Measurements from ENCODE around the gene KEL.
"Not testable (repeated sequence)": the region's sequence is repeated elsewhere in the genome, so short reads cannot be mapped to it uniquely, and the experiment has no call there.

The KEL gene

GRCh38 chr7:142961973-142962926, at the start of gene KEL:
Gene KEL, minus strand, starts transcription at chr7:142962363. Its CDS starts 157 bp downstream, at chr7:142962206.
- peak; percentile 81 for DNase-seq

GRCh38 chr7:143008007-143008901, 46.1 kb upstream of the KEL start:
- DNase-seq: peak; percentile 71

- DNase-seq: no peak
Observed at GRCh38 chr7:143005632-143006260, 43.6 kb upstream of the KEL start.

- DNase-seq: peak; percentile 55
Observed at GRCh38 chr7:143003393-143004051, 41.4 kb upstream of the KEL start.

- no peak for DNase-seq
Observed at GRCh38 chr7:143002898-143003297, 40.7 kb upstream of the KEL start.

GRCh38 chr7:143002106-143002505, 39.9 kb upstream of the KEL start:
- DNase-seq: peak; percentile 56

- DNase-seq: no peak
Observed at GRCh38 chr7:143000648-143001047, 38.5 kb upstream of the KEL start.

- DNase-seq: no peak
Observed at GRCh38 chr7:142999793-143000192, 37.6 kb upstream of the KEL start.

- DNase-seq: no peak
Observed at GRCh38 chr7:142998966-142999365, 36.8 kb upstream of the KEL start.

GRCh38 chr7:142997456-142997989, 35.4 kb upstream of the KEL start:
- peak; percentile 31 for DNase-seq

- peak; percentile 1 for DNase-seq
Observed at GRCh38 chr7:142992427-142992826, 30.3 kb upstream of the KEL start.

GRCh38 chr7:142984297-142984696, 22.1 kb upstream of the KEL start:
- no peak for DNase-seq

- no peak for DNase-seq
Observed at GRCh38 chr7:142983825-142984224, 21.7 kb upstream of the KEL start.

GRCh38 chr7:142978402-142978801, 16.2 kb upstream of the KEL start:
- DNase-seq: not testable (repeated sequence)

- no peak for DNase-seq
Observed at GRCh38 chr7:142974626-142975025, 12.5 kb upstream of the KEL start.

- no peak for DNase-seq
Observed at GRCh38 chr7:142969183-142969582, 7.0 kb upstream of the KEL start.

GRCh38 chr7:142968229-142968628, 6.1 kb upstream of the KEL start:
- DNase-seq: peak; percentile 20

GRCh38 chr7:142964502-142965246, 2.5 kb upstream of the KEL start:
- DNase-seq: peak; percentile 28

GRCh38 chr7:142963993-142964392, 1.8 kb upstream of the KEL start:
- no peak for DNase-seq

- DNase-seq: peak; percentile 1
Observed at GRCh38 chr7:142962991-142963390, 828 bp upstream of the KEL start.

GRCh38 chr7:142961595-142961972, 579 bp downstream of the KEL start:
- no peak for DNase-seq
